OCI-LY3 (cell line): ENCODE measurements around the gene PRKCE.
A peak's percentile ranks its signal among the peaks of the same experiment; 100 is the strongest.

Source experiments
- H2AFZ ChIP-seq: fragments of 200-600, 300-600 bp; shearing (Covaris generic); 2 replicates; pipeline ENCODE4 v1.6.0; 2014; ENCODE audit warnings: antibody characterized with exemption, low read depth, low read length
- H3K27ac ChIP-seq: fragments of 200-600, 300-600 bp; sonication (generic); 2 replicates; pipeline ENCODE4 v1.5.1; 2014; ENCODE audit warnings: mild to moderate bottlenecking, low read length, moderate library complexity, mixed read lengths
- H3K27me3 ChIP-seq: fragments of 200-600, 300-600 bp; sonication (generic); 2 replicates; pipeline ENCODE4 v1.6.1; 2014; ENCODE audit warnings: low read depth, low read length, mixed read lengths
- H3K36me3 ChIP-seq: fragments of 200-600, 300-600 bp; sonication (generic); replicated peaks from 2 replicates; pipeline ENCODE3; 2014; ENCODE audit warnings: low read depth, low read length, mixed read lengths
- H3K4me1 ChIP-seq: fragments of 300-600, 200-600 bp; sonication (generic); 2 replicates; pipeline ENCODE4 v1.6.1; 2014; ENCODE audit warnings: low read length, mixed read lengths
- H3K4me2 ChIP-seq: fragments of 200-600, 300-600 bp; sonication (generic); 2 replicates; pipeline ENCODE4 v1.6.1; 2014; ENCODE audit warnings: low read length, mixed read lengths
- H3K4me3 ChIP-seq: fragments of 300-600, 200-600 bp; sonication (generic); 2 replicates; pipeline ENCODE4 v1.5.1; 2014; ENCODE audit warnings: antibody characterized with exemption, mild to moderate bottlenecking, low read length, moderate library complexity
- H3K79me2 ChIP-seq: fragments of 300-600, 200-600 bp; shearing (Covaris generic); 2 replicates; pipeline ENCODE4 v1.6.1; 2014; ENCODE audit warnings: mild to moderate bottlenecking, low read length, mixed read lengths
- H3K9ac ChIP-seq: fragments of 300-600, 200-600 bp; shearing (Covaris generic); 2 replicates; pipeline ENCODE4 v1.6.0; 2014; ENCODE audit warnings: mild to moderate bottlenecking, low read length, moderate library complexity
- H3K9me3 ChIP-seq: fragments of 200-600, 300-600 bp; shearing (Covaris generic); 2 replicates; pipeline ENCODE4 v1.6.1; 2014; ENCODE audit warnings: low read length, mixed read lengths; ENCODE audit not compliant: insufficient read depth
- H4K20me1 ChIP-seq: fragments of 200-600, 300-600 bp; sonication (generic); 2 replicates; pipeline ENCODE4 v1.6.1; 2016; ENCODE audit warnings: low read length, mixed read lengths; ENCODE audit not compliant: insufficient read depth
- EZH2phosphoT487 ChIP-seq: fragments of 200-600 bp; shearing (Covaris generic); IDR thresholded peaks from 2 replicates; pipeline ENCODE4 v1.6.1; 2018; ENCODE audit warnings: antibody characterized with exemption, mixed run types, low read depth
- TF ChIP-seq, protein P1 (sequence below): fragments of 200-600, 300-600 bp; sonication (generic); IDR thresholded peaks from 2 replicates; pipeline ENCODE4 v1.5.1; 2014; ENCODE audit warnings: antibody characterized with exemption, low read length, low read depth

The PRKCE gene

GRCh38 chr2:45778720-45779171 lies 127.3 kb downstream of the PRKCE start:
- Histone ChIP-seq H3K9ac (no peak overlapping the region), H3K9me3 (no peaks in the 10 kb centered on the region), H2AFZ (no peak overlapping the region), H3K27me3 (peaks cover 6% of the 10 kb centered on the region), H3K36me3 (no peaks in the 10 kb centered on the region), H3K79me2 (no peaks in the 10 kb centered on the region), H3K4me1 (peaks cover 44% of the 10 kb centered on the region), H3K4me3 (peak overlapping the region; percentile 69), H4K20me1 (no peaks in the 10 kb centered on the region), H3K4me2 (peak overlapping the region; percentile 67), H3K27ac (no peak overlapping the region)
- TF ChIP-seq EZH2phosphoT487: no peak
- TF ChIP-seq, protein P1, sequence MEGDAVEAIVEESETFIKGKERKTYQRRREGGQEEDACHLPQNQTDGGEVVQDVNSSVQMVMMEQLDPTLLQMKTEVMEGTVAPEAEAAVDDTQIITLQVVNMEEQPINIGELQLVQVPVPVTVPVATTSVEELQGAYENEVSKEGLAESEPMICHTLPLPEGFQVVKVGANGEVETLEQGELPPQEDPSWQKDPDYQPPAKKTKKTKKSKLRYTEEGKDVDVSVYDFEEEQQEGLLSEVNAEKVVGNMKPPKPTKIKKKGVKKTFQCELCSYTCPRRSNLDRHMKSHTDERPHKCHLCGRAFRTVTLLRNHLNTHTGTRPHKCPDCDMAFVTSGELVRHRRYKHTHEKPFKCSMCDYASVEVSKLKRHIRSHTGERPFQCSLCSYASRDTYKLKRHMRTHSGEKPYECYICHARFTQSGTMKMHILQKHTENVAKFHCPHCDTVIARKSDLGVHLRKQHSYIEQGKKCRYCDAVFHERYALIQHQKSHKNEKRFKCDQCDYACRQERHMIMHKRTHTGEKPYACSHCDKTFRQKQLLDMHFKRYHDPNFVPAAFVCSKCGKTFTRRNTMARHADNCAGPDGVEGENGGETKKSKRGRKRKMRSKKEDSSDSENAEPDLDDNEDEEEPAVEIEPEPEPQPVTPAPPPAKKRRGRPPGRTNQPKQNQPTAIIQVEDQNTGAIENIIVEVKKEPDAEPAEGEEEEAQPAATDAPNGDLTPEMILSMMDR: peak; percentile 81

DNA sequence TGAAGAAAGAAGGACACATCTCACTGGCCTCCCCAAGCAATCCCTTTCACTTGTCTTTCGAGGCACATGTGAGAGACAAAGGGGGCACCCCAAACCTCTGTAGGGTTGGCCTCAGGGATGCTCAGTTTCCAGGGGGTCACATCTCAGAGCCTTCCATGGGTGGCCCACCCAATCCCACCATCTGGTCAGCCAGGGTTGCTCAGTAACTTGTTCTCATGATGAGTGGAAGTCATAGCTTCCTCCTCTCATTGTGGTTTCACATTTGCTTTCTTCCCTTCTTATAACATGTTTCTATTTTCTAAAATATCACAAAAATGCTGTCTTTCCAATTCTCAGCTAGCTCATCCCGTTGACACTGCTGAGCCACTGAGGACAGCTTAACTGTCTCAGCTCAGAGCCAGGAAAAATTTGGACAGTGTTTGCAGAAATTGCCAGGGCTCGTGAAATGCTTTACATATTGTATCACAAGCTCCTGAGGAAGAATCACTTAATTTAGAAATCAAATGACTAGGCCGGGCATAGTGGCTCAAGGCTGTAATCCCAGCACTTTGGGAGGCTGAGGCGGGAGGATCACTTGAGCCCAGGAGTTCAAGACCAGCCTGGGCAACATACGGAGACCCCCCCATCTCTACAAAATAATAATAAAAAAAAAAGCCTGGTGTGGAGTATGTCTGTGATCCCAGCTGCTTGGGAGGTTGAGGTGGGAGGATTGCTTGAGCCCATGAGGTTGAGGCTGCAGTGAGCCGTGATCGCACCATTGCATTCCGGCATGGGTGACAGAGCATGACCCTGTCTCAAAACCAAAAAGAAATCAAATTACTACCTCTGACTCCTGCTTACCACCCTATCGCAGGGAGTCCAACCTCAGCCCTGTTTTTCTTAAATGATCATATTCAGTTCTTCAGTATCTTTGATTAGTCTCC lies 129.3 kb downstream of the PRKCE start:
- H3K4me2 ChIP-seq: peak overlapping the region; percentile 77
- no peaks in the 10 kb centered on the region for H3K79me2 ChIP-seq
- H3K9ac ChIP-seq: no peak overlapping the region
- TF ChIP-seq EZH2phosphoT487: no peak
- TF ChIP-seq, protein P1: no peak
- H3K4me1 ChIP-seq: peaks cover 43% of the 10 kb centered on the region
- H3K27me3 ChIP-seq: peaks cover 6% of the 10 kb centered on the region
- no peaks in the 10 kb centered on the region for H3K9me3 ChIP-seq
- H3K4me3 ChIP-seq: peak overlapping the region; percentile 48
- H4K20me1 ChIP-seq: no peaks in the 10 kb centered on the region
- H2AFZ ChIP-seq: no peak overlapping the region
- no peaks in the 10 kb centered on the region for H3K36me3 ChIP-seq
- no peak overlapping the region for H3K27ac ChIP-seq

DNA sequence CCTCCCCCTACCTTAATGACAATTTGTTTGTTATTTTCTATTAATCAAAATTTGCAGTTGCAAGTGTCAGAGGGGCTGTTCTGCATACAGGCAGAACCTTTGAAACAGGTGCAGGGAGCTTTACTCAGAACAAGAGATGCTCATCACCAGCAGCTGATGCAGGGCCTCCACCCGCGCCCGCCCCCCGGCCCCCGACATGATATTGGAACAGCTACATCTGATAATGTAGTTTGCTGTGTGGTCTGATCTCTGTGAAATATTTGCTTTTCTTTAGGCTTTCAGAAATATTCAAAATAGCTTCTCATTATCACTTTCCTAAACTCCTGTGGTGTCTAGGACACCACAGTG lies 130.0 kb downstream of the PRKCE start:
- H3K9me3 ChIP-seq: no peaks in the 10 kb centered on the region
- H3K4me3 ChIP-seq: 0 out of 2 replicates have a peak overlapping the region, but pooled peaks have one; percentile 48
- H3K79me2 ChIP-seq: no peaks in the 10 kb centered on the region
- H3K36me3 ChIP-seq: no peaks in the 10 kb centered on the region
- TF ChIP-seq EZH2phosphoT487: no peak
- TF ChIP-seq, protein P1: no peak
- peak overlapping the region; percentile 77 for H3K4me2 ChIP-seq
- H3K4me1 ChIP-seq: peaks cover 37% of the 10 kb centered on the region
- H3K27ac ChIP-seq: no peak overlapping the region
- peaks cover 6% of the 10 kb centered on the region for H3K27me3 ChIP-seq
- H4K20me1 ChIP-seq: no peaks in the 10 kb centered on the region
- no peak overlapping the region for H3K9ac ChIP-seq
- H2AFZ ChIP-seq: no peak overlapping the region

GRCh38 chr2:45782436-45782835 lies 131.0 kb downstream of the PRKCE start:
- Histone ChIP-seq H4K20me1 (no peaks in the 10 kb centered on the region), H3K27ac (no peak overlapping the region), H3K4me3 (no peak overlapping the region), H2AFZ (no peak overlapping the region), H3K9ac (no peak overlapping the region), H3K36me3 (no peaks in the 10 kb centered on the region), H3K4me2 (no peak overlapping the region), H3K27me3 (peaks cover 6% of the 10 kb centered on the region), H3K79me2 (no peaks in the 10 kb centered on the region), H3K4me1 (peaks cover 34% of the 10 kb centered on the region), H3K9me3 (no peaks in the 10 kb centered on the region)
- TF ChIP-seq, protein P1: no peak
- no peak for TF ChIP-seq EZH2phosphoT487
